HepG2 (cell line): ENCODE data around the gene TM4SF18. TPM values are rescaled to one million over a fixed set of nuclear protein-coding genes. Genes with fewer than 3 reads are reported as not detected.

Experiments
- FOXM1 ChIP-seq: sonication (generic); formaldehyde crosslinking; IDR thresholded peaks from 2 replicates; pipeline ENCODE4 v1.5.0; 2020; ENCODE audit warnings: missing genetic modification reagents
- GABPB1 ChIP-seq: IDR thresholded peaks from 2 replicates; pipeline ENCODE4 v1.6.1; 2016; ENCODE audit warnings: mild to moderate bottlenecking, missing genetic modification reagents, moderate library complexity, missing compliant biosample characterization
- IKZF4 ChIP-seq: sonication (generic); formaldehyde crosslinking; IDR thresholded peaks from 2 replicates; pipeline ENCODE4 v1.5.1; 2020; ENCODE audit warnings: borderline replicate concordance, mild to moderate bottlenecking, low read depth, missing genetic modification reagents; ENCODE audit errors: not compliant biosample characterization
- KMT2B ChIP-seq: IDR thresholded peaks from 2 replicates; pipeline ENCODE4 v1.6.1; 2016; ENCODE audit warnings: missing genetic modification reagents, missing compliant biosample characterization
- NFYC ChIP-seq: IDR thresholded peaks from 2 replicates; pipeline ENCODE4 v1.6.1; 2016; ENCODE audit warnings: missing genetic modification reagents, missing compliant biosample characterization
- POLR2A ChIP-seq, 2 experiments: IDR thresholded peaks; 2 replicates each; pipeline ENCODE4 v1.6.1; 2011; ENCODE audit warnings: low read depth in 2 of 2, low read length in 2 of 2, mild to moderate bottlenecking in 1 of 2, moderate library complexity in 1 of 2; ENCODE audit not compliant: insufficient read depth in 1 of 2
- RCOR2 ChIP-seq: IDR thresholded peaks from 2 replicates; pipeline ENCODE4 v1.6.1; 2016; ENCODE audit warnings: missing biosample characterization, missing genetic modification reagents
- RORA ChIP-seq: sonication (generic); formaldehyde crosslinking; IDR thresholded peaks from 2 replicates; pipeline ENCODE4 v1.5.0; 2020; ENCODE audit warnings: mild to moderate bottlenecking, missing genetic modification reagents, moderate library complexity
- SIX4 ChIP-seq: sonication (generic); formaldehyde crosslinking; IDR thresholded peaks from 2 replicates; pipeline ENCODE4 v1.4.0; 2020; ENCODE audit warnings: missing genetic modification reagents
- SOX6 ChIP-seq, 2 experiments: fragments of 450-650 bp in 1 of 2; sonication (generic) in 1 of 2; formaldehyde crosslinking in 1 of 2; IDR thresholded peaks; 2 replicates each; pipeline versions ENCODE4 v1.4.0 to v1.6.1; 2017 to 2020; ENCODE audit warnings: antibody characterized with exemption in 1 of 2, mild to moderate bottlenecking in 1 of 2, missing genetic modification reagents in 1 of 2
- ZFX ChIP-seq: sonication (generic); formaldehyde crosslinking; IDR thresholded peaks from 2 replicates; pipeline ENCODE4 v1.4.0; 2020; ENCODE audit warnings: mild to moderate bottlenecking, low read depth, missing genetic modification reagents, moderate library complexity
- ZNF101 ChIP-seq: sonication (generic); formaldehyde crosslinking; IDR thresholded peaks from 2 replicates; pipeline ENCODE4 v1.4.0; 2020; ENCODE audit warnings: mild to moderate bottlenecking, low read depth, missing genetic modification reagents, borderline replicate concordance
- ZNF207 ChIP-seq: fragments of 450-650 bp; IDR thresholded peaks from 2 replicates; pipeline ENCODE4 v1.6.1; 2016; ENCODE audit warnings: antibody characterized with exemption, borderline replicate concordance
- ZNF232 ChIP-seq: sonication (generic); formaldehyde crosslinking; IDR thresholded peaks from 2 replicates; pipeline ENCODE4 v1.4.0; 2020; ENCODE audit warnings: missing genetic modification reagents, borderline replicate concordance
- ZNF343 ChIP-seq: sonication (generic); formaldehyde crosslinking; IDR thresholded peaks from 2 replicates; pipeline ENCODE4 v1.4.0; 2020; ENCODE audit warnings: mild to moderate bottlenecking, missing genetic modification reagents
- ZNF451 ChIP-seq: sonication (generic); formaldehyde crosslinking; IDR thresholded peaks from 2 replicates; pipeline ENCODE4 v1.5.0; 2020; ENCODE audit warnings: mild to moderate bottlenecking, missing genetic modification reagents
- ZNF468 ChIP-seq: sonication (generic); formaldehyde crosslinking; IDR thresholded peaks from 2 replicates; pipeline ENCODE4 v1.8.0; 2022; ENCODE audit warnings: mild to moderate bottlenecking, moderate library complexity, missing genetic modification reagents
- ZNF569 ChIP-seq: sonication (generic); formaldehyde crosslinking; IDR thresholded peaks from 2 replicates; pipeline ENCODE4 v1.5.0; 2020; ENCODE audit warnings: mild to moderate bottlenecking, missing genetic modification reagents, moderate library complexity, borderline replicate concordance
- polyA plus RNA-seq, 8 experiments: library from polyadenylated mRNA; depleted of rRNA in 3 of 8; stranded (reverse) in 7 of 8; unstranded in 1 of 8; fragments of >200 nt; fragmentation: Illumina TruSeq in 4 of 8; extraction: Trizol in 4 of 8; gene quantifications; 2 replicates each; pipeline versions ENCODE4 v1.2.1 to v1.2.3, GENCODE V29; 2011 to 2016; ENCODE audit warnings: low read depth in 4 of 8, missing spikeins in 1 of 8, mixed read lengths in 1 of 8; ENCODE audit not compliant: insufficient read depth in 1 of 8
- total RNA-seq, 5 experiments: library from RNA; depleted of rRNA; stranded (reverse); fragments of >200 nt; fragmentation: Illumina TruSeq; extraction: Trizol; gene quantifications; 2 replicates each; pipeline ENCODE4 v1.2.3, GENCODE V29; 2016; ENCODE audit warnings: low read depth in 1 of 5
- TF ChIP-seq, protein P1 (sequence below): sonication (generic); formaldehyde crosslinking; IDR thresholded peaks from 2 replicates; pipeline ENCODE4 v1.9.0; 2021; ENCODE audit warnings: missing genetic modification reagents, mild to moderate bottlenecking, borderline replicate concordance
- TF ChIP-seq, protein P2 (sequence below): sonication (generic); formaldehyde crosslinking; IDR thresholded peaks from 2 replicates; pipeline ENCODE4 v1.4.0; 2020; ENCODE audit warnings: missing genetic modification reagents
- TF ChIP-seq, protein P3 (sequence below): IDR thresholded peaks from 2 replicates; pipeline ENCODE4 v1.6.1; 2016; ENCODE audit warnings: mild to moderate bottlenecking, missing biosample characterization, missing genetic modification reagents
- TF ChIP-seq, protein P4 (sequence below): sonication (generic); formaldehyde crosslinking; IDR thresholded peaks from 2 replicates; pipeline ENCODE4 v1.4.0; 2020; ENCODE audit warnings: missing genetic modification reagents
- TF ChIP-seq, protein P5 (sequence below): sonication (generic); formaldehyde crosslinking; IDR thresholded peaks from 2 replicates; pipeline ENCODE4 v1.9.0; 2021; ENCODE audit warnings: missing genetic modification reagents, borderline replicate concordance
- TF ChIP-seq, protein P6 (sequence below): IDR thresholded peaks from 2 replicates; pipeline ENCODE4 v1.6.1; 2016; ENCODE audit warnings: mild to moderate bottlenecking

TM4SF18 gene
- total and polyA plus RNA-seq, 2 of the 13 experiments (the other 11 are each of a cell fraction or from before 2014, with no cell fraction given), result 0.15 TPM; not detected in 1

DNA sequence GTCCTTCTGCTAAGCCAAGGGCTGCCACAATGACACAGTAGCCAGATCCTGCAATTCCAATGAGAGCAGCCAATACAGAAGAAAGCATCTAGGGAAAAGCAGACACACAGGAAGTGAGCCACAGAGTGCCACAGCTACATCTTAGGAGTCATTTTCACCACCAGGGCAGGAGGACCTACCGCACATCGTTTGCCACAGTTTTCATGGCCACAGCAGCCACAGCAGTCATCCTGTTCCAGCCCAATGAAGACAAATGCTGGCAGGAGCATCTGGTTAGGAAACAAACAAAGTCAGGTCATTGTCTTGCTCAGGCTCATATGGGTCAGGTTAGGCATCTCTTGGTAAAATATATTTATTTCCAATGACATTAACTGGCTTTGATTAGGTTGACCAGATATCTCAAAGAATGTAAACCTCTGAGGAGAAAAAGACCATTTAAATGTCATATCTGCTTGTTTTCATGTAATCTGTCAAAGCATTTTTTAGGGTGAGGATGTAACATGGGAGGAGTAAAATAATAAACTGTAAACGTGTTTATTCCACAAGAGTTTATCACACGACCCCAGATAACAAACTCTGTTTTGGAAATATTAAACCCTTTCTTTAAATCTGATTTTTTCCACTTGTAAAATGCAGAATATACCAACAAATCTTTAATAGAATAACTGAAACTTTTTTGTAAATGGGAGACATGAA, 42.2 kb upstream of the TM4SF18 start (continued):
- TF ChIP-seq ZNF343 (CRISPR knock-in tag) (no peak), RORA (CRISPR knock-in tag) (no peak), ZNF569 (CRISPR knock-in tag) (no peak), ZNF207 (no peak), ZNF232 (CRISPR knock-in tag) (no peak), RCOR2 (CRISPR knock-in tag) (no peak), FOXM1 (no peak), IKZF4 (CRISPR knock-in tag) (no peak), KMT2B (CRISPR knock-in tag) (no peak), ZFX (CRISPR knock-in tag) (no peak), SIX4 (no peak), ZNF101 (CRISPR knock-in tag) (no peak), ZNF468 (0 out of 2 replicates have a peak, but pooled peaks have one; percentile 18), NFYC (CRISPR knock-in tag) (no peak), GABPB1 (no peak), SOX6 (IDR thresholded peaks at IDR 0.05) (no peak), SOX6 (CRISPR knock-in tag; IDR thresholded peaks at IDR 0.05) (no peak), ZNF451 (CRISPR knock-in tag) (no peak), POLR2A (IDR thresholded peaks at IDR 0.05; ENCODE audit: insufficient read depth in 1 of 2, low read depth in 2 of 2, low read length in 2 of 2) (peak; percentile 47 to 74)
- TF ChIP-seq, protein P1, sequence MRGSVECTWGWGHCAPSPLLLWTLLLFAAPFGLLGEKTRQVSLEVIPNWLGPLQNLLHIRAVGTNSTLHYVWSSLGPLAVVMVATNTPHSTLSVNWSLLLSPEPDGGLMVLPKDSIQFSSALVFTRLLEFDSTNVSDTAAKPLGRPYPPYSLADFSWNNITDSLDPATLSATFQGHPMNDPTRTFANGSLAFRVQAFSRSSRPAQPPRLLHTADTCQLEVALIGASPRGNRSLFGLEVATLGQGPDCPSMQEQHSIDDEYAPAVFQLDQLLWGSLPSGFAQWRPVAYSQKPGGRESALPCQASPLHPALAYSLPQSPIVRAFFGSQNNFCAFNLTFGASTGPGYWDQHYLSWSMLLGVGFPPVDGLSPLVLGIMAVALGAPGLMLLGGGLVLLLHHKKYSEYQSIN (CRISPR knock-in tag), result no peak
- TF ChIP-seq, protein P2, sequence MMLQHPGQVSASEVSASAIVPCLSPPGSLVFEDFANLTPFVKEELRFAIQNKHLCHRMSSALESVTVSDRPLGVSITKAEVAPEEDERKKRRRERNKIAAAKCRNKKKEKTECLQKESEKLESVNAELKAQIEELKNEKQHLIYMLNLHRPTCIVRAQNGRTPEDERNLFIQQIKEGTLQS (CRISPR knock-in tag), result no peak
- TF ChIP-seq, protein P3, sequence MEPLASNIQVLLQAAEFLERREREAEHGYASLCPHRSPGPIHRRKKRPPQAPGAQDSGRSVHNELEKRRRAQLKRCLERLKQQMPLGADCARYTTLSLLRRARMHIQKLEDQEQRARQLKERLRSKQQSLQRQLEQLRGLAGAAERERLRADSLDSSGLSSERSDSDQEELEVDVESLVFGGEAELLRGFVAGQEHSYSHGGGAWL (CRISPR knock-in tag), result no peak
- TF ChIP-seq, protein P4, sequence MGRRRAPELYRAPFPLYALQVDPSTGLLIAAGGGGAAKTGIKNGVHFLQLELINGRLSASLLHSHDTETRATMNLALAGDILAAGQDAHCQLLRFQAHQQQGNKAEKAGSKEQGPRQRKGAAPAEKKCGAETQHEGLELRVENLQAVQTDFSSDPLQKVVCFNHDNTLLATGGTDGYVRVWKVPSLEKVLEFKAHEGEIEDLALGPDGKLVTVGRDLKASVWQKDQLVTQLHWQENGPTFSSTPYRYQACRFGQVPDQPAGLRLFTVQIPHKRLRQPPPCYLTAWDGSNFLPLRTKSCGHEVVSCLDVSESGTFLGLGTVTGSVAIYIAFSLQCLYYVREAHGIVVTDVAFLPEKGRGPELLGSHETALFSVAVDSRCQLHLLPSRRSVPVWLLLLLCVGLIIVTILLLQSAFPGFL (CRISPR knock-in tag), result no peak
- TF ChIP-seq, protein P5, sequence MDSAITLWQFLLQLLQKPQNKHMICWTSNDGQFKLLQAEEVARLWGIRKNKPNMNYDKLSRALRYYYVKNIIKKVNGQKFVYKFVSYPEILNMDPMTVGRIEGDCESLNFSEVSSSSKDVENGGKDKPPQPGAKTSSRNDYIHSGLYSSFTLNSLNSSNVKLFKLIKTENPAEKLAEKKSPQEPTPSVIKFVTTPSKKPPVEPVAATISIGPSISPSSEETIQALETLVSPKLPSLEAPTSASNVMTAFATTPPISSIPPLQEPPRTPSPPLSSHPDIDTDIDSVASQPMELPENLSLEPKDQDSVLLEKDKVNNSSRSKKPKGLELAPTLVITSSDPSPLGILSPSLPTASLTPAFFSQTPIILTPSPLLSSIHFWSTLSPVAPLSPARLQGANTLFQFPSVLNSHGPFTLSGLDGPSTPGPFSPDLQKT (CRISPR knock-in tag), result no peak
- TF ChIP-seq, protein P6, sequence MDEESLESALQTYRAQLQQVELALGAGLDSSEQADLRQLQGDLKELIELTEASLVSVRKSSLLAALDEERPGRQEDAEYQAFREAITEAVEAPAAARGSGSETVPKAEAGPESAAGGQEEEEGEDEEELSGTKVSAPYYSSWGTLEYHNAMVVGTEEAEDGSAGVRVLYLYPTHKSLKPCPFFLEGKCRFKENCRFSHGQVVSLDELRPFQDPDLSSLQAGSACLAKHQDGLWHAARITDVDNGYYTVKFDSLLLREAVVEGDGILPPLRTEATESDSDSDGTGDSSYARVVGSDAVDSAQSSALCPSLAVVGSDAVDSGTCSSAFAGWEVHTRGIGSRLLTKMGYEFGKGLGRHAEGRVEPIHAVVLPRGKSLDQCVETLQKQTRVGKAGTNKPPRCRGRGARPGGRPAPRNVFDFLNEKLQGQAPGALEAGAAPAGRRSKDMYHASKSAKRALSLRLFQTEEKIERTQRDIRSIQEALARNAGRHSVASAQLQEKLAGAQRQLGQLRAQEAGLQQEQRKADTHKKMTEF (CRISPR knock-in tag), result no peak
